ENCODE results near the gene HSD17B1.
"Not testable (repeated sequence)": the region's sequence is repeated elsewhere in the genome, so short reads cannot be mapped to it uniquely, and the experiment has no call there.

The HSD17B1 gene

DNA sequence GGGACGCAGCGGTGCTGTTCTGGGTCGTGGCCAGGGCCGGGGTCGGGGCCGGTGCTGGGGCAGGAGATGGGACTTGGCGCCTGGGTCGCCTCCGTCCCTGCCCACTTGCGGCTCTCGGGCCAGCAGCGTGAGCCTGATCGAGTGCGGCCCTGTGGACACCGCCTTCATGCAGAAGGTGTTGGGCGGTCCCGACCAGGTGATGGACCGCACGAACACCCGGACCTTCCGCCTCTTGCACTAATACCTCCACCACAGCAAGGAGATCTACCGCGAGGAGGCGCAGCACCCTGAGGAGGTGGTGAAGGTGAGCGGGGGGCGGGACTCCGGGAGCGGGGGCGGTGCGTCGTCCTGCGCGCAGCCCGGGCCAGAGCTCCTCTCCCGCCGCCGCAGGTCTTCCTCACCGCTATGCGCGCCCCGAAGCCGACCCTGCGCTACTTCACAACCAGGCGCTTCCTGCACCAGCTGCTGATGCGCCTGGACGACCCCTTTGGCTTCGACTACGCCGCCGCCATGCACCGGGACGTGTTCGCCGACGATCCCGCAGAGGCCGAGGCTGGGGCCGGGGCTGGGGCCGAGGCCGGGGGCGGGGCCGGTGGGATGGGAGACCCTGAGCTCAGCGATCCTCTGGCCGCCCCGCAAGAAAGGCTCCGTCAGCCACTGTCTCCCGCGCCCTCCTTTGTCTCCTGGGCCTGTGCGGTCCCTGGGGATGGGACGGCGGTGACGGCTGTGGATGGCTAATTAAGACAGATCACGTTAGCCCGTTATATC, 4.5 kb upstream of the HSD17B1 start:
- DNase-seq: peak; percentile 81

DNA sequence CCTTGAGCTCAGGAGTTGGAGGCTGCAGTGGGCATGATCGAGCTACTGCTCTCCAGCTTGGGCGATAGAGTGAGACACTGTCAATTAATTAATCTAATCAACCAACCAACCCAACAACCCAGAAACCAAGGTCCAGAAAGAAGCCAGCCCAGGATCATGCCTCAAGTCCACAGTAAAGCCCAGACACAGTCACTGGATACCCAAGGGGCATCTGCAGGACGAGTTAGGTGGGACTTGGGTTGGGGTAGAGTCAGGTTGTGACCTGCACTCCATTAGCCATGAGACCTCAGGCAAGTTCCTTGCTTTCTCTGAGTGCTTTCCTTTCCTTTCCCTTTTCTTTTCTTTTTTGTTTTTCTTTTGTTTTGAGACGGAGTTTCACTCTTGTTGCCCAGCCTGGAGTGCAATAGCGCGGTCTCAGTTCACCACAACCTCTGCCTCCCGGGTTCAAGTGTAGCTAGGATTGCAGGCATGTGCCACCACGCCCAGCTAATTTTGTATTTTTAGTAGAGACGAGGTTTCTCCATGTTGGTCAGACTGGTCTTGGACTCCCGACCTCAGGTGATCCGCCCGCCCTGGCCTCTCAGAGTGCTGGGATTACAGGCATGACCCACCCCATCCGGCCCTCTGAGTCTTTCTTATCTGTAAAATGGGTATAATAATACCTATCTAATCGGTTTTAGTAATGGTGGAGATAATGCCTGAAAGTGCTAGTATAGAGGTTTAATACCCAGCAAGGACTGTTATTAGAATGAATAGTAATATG, 3.5 kb upstream of the HSD17B1 start:
- no peak for DNase-seq

GRCh38 chr17:42553161-42553818, 567 bp downstream of the HSD17B1 start:
- no peak for DNase-seq

DNA sequence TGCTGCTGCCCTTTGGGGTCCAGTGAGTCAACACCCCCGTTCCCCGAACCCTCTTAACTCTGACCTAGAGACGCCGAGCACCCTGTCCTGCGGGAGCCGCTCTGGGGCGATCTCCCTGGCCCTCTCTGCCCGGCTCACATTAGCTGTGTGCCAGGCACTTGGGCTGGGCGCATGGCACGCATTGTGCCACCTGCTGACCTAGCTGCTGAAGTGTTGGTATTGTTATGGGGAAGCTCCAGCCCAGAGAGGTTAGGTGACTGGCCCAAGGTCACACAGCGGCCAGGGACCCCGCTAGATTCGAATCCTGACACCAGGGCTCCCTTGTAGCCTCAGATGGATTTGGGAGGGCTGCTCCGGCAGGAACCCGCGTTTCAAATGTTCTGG, 1.1 kb downstream of the HSD17B1 start:
- DNase-seq: no peak

- peak; percentile 59 for DNase-seq
Observed at GRCh38 chr17:42554250-42555121, 1.8 kb downstream of the HSD17B1 start.

DNA sequence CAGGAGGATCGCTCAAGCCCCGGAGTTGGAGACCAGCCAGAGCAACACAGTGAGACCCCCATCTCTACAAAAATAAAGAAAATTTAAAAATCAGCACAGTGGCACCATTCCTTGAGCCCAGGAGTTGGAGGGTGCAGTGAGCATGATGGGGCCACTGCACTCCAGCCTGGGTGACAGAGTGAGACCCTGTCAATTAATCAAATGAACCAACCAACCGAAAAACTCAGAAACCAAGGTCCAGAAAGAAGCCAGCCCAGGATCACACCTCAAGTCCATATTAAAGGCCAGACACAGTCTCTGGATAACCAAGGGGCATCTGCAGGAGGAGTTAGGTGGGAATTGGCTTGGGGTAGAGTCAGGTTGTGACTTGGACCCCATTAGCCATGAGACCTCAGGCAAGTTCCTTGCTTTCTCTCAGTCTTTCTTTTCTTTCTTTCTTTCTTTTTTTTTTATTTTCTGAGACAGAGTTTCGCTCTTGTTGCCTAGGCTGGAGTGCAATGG, 2.4 kb downstream of the HSD17B1 start:
- DNase-seq: no peak

DNA sequence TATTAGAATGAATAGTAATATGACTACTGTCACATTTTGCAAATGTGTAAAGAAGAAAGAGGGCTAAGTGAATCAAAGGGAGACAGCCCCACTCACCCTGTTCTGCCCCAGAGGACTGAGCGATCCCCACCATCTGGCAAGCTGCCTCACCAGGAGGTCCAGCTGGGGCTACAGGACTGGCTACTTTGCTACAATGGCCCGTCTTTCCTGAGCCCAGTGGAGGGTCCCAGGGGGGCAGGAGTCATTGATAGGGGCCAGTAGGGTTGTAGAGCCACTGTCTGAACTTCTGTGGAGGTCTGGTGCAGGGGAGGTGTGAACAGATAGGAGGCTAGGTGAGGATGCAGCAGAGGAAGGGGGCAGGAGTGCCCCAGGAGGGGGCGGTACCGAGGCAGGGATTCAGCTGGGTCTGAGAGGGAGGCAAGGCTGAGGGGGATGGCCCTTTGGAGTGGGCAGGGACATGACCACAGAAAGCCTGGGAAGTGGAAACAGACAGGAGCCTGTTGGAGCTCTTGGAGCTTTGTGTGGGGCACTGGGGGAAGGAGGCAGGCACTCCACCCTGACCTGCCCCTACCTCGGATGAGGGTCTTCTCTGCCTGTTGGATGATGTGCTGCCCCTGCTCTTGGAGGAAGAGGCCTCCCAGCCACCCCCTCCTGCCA, 3.4 kb downstream of the HSD17B1 start:
- DNase-seq: not testable (repeated sequence)

- no peak for DNase-seq
Observed at GRCh38 chr17:42559075-42559474, 6.4 kb downstream of the HSD17B1 start.

- no peak for DNase-seq
Observed at GRCh38 chr17:42560246-42560645, 7.5 kb downstream of the HSD17B1 start.

GRCh38 chr17:42561897-42562387, 9.2 kb downstream of the HSD17B1 start, which contains the start of gene COASY:
Gene COASY (plus strand): TSS chr17:42562148. CDS start chr17:42562623, 475 bp downstream.
- DNase-seq: peak; percentile 89

GRCh38 chr17:42562388-42563142, 9.8 kb downstream of the HSD17B1 start:
- DNase-seq: no peak

DNA sequence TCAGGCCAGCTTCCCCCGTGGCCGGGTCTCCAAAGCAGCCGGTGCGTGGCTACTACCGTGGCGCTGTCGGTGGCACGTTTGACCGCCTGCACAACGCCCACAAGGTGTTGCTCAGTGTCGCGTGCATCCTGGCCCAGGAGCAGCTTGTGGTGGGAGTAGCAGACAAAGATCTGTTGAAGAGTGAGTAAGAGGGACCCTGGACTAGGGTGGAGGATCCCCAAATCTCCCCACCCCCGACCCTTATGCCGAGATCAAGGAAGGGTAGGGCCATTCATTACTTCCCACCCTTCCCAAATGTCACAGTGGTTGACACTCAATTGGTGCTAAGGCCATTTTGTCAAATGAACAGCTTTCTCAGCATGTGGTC, 10.4 kb downstream of the HSD17B1 start:
- DNase-seq: no peak

- no peak for DNase-seq
Observed at GRCh38 chr17:42563543-42563942, 10.8 kb downstream of the HSD17B1 start.

DNA sequence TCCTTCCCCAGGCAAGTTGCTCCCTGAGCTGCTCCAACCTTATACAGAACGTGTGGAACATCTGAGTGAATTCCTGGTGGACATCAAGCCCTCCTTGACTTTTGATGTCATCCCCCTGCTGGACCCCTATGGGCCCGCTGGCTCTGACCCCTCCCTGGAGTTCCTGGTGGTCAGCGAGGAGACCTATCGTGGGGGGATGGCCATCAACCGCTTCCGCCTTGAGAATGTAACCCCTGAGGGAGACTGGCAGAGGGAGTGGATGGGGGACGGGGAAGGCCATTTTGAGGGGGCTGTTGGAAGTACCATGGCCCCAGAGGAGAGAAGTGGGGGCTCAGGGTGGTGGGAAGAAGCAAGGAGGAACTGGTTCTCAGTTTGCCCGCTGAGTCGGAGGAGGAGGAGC, 11.2 kb downstream of the HSD17B1 start:
- DNase-seq: no peak

DNA sequence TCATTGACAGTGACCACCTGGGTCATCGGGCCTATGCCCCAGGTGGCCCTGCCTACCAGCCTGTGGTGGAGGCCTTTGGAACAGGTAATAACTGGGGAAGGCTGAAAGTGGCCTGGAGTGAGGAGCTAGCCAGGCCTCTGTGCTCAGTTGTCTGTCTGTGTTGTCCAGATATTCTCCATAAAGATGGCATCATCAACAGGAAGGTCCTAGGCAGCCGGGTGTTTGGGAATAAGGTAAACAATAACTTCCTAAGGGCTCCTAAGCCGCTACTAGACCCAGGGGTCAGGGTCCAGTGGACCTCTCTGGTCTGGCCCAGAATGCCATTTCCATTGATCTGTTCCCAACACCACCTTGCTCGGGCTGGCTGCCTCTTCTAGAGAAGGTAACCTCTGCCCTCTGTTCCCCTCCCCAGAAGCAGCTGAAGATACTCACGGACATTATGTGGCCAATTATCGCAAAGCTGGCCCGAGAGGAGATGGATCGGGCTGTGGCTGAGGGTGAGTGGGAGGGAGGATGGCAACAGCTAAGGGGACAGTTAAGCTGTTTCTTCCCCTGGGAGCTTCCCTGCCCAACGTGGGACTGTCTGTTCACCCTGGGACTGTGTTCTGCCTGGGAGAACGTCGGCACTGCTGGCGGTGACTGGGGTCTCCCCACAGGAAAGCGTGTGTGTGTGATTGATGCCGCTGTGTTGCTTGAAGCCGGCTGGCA, 12.2 kb downstream of the HSD17B1 start:
- no peak for DNase-seq

GRCh38 chr17:42565523-42566214, 12.9 kb downstream of the HSD17B1 start:
- DNase-seq: no peak

GRCh38 chr17:42566215-42566882, 13.6 kb downstream of the HSD17B1 start:
- no peak for DNase-seq

DNA sequence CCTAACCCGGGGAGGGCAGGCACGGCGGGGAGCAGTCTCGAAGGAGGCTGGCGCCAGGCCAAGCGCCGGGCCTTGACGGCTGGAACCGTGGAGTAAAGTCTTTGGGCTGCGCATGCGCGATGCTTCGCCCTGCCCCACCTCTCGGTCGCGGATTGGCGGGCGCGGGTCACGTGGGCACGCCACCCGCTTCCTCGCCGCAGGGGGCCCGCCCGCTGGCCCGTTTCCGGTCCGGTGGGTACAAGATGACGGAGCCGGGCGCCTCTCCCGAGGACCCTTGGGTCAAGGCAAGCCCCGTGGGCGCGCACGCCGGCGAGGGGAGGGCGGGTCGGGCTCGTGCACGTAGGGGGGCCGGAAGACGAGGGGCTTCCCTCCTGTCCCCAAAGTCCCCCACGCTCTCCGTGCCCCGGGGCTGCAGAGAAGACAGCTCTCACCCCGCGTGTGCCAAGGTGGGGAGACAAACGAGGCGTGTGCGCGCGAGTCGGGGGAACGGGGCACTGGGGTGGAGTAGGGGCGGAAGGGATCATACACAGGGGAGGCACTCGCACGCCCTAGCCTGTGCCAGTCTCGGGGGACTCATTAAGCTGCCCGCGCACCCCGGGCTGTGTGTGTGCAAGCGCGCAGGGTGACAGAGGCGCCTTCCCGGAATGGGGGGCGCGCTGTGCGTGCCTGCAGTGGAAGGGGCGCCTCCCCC, 14.3 kb downstream of the HSD17B1 start, which contains the start of gene MLX:
Gene MLX, plus strand, starts transcription at position 218 of the 691 bp plus-strand sequence. Its CDS starts 25 bp downstream, at position 243.
- DNase-seq: peak; percentile 89

Data from activated CD4-positive, alpha-beta T cell treated with anti-CD3 and anti-CD28 coated beads, Interleukin-2, amount 50 U/mL, for 1 hour (primary cell).